DMS114 treated with DMSO at 0.1 percent for 48 hours (cell line): ENCODE measurements around the gene ZNF585A.
"Not testable (repeated sequence)": the region's sequence is repeated elsewhere in the genome, so short reads cannot be mapped to it uniquely, and the experiment has no call there.

Source experiments
- DNase-seq: peaks from one replicate; lab custom pipeline; 2025; ENCODE audit not compliant: unreplicated experiment; lab: John Stamatoyannopoulos, UW

The ZNF585A gene

GRCh38 chr19:37172368-37173366, at the start of gene ZNF585A:
Gene ZNF585A (minus strand): TSS chr19:37172695. CDS start chr19:37169910, 2,785 bp downstream.
- DNase-seq, result peak; percentile 98

- no peak for DNase-seq
These were observed 48.6 kb upstream of the ZNF585A start for GRCh38 chr19:37221136-37221535.

GRCh38 chr19:37220383-37220782, 47.9 kb upstream of the ZNF585A start:
- DNase-seq, result no peak

GRCh38 chr19:37218592-37218935, 46.1 kb upstream of the ZNF585A start:
- no peak for DNase-seq

- DNase-seq, result peak; percentile 95
These were observed 45.5 kb upstream of the ZNF585A start, which contains the start of gene ZNF383 for GRCh38 chr19:37217775-37218591. Gene ZNF383 (plus strand): TSS chr19:37218214. CDS start chr19:37230454, 12,240 bp downstream.

- DNase-seq, result no peak
These were observed 44.9 kb upstream of the ZNF585A start for GRCh38 chr19:37217480-37217774.

GRCh38 chr19:37197768-37198167, 25.3 kb upstream of the ZNF585A start:
- DNase-seq, result no peak

GRCh38 chr19:37197115-37197514, 24.6 kb upstream of the ZNF585A start:
- not testable (repeated sequence) for DNase-seq

GRCh38 chr19:37195248-37195647, 22.8 kb upstream of the ZNF585A start:
- not testable (repeated sequence) for DNase-seq

GRCh38 chr19:37186071-37186470, 13.6 kb upstream of the ZNF585A start:
- DNase-seq, result not testable (repeated sequence)

- no peak for DNase-seq
These were observed 6.9 kb downstream of the ZNF585A start for GRCh38 chr19:37165635-37166034.

- no peak for DNase-seq
These were observed 12.3 kb downstream of the ZNF585A start for GRCh38 chr19:37160153-37160552.

- DNase-seq, result no peak
These were observed 24.3 kb downstream of the ZNF585A start for GRCh38 chr19:37148214-37148613.

- no peak for DNase-seq
These were observed 36.4 kb downstream of the ZNF585A start for GRCh38 chr19:37136111-37136510.

GRCh38 chr19:37128821-37129177, 43.7 kb downstream of the ZNF585A start:
- no peak for DNase-seq

GRCh38 chr19:37127999-37128820, 44.3 kb downstream of the ZNF585A start:
- DNase-seq, result no peak

- DNase-seq, result not testable (repeated sequence)
These were observed 50.4 kb downstream of the ZNF585A start for GRCh38 chr19:37122093-37122492.

GRCh38 chr19:37114001-37114400, 58.5 kb downstream of the ZNF585A start:
- no peak for DNase-seq

- not testable (repeated sequence) for DNase-seq
These were observed 60.7 kb downstream of the ZNF585A start for GRCh38 chr19:37111753-37112152.

GRCh38 chr19:37104135-37104534, 68.4 kb downstream of the ZNF585A start:
- DNase-seq, result not testable (repeated sequence)

- DNase-seq, result no peak
These were observed 73.9 kb downstream of the ZNF585A start for GRCh38 chr19:37098570-37098969.
